Measurements from ENCODE around the gene BLZF1.

DNA sequence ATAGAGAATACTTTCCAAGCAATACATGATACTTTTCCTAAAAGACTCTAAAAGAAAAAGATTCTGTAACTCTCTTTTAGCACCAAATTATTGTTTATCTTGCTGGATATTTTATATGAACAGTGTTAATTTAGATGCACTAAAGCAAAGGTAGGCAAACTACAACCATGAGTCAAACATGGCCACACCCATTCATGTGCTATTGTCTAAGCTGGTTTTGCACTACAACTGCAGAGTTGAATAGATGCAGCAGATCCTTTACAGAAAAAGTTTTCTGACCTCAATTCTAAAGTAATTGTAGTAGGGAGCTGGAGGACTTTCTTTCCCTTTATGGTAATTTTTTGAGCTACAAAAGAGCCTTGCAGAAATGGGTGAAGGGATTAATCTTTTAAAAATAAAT, 19.4 kb downstream of the BLZF1 start:
- TF ChIP-seq CTCF (IDR thresholded peaks at IDR 0.05; ENCODE audit: insufficient read depth, low read length, poor library complexity, severe bottlenecking) = no peak
- TF ChIP-seq EZH2phosphoT487 (conservative IDR thresholded peaks at IDR 0.05; ENCODE audit: low read length) = no peak
